A375 (cell line): ENCODE results near the gene OR2T8. TPM values are rescaled to one million over a fixed set of nuclear protein-coding genes. Genes with fewer than 3 reads are reported as not detected.

Experiments
- total RNA-seq: library from RNA; depleted of rRNA; stranded (reverse); fragments of >200 nt; shearing (Covaris generic); gene quantifications from 2 replicates; pipeline ENCODE4 v1.2.3, GENCODE V29; 2014; rRNA removed

Gene OR2T8
- 0.32 TPM in 1 of 2 replicates, not detected in the other for total RNA-seq

GRCh38 chr1:247919952-247920351, at the start of gene OR2T8:
Gene OR2T8, plus strand, starts transcription at chr1:247920252. Its CDS starts 766 bp downstream, at chr1:247921018.

DNA sequence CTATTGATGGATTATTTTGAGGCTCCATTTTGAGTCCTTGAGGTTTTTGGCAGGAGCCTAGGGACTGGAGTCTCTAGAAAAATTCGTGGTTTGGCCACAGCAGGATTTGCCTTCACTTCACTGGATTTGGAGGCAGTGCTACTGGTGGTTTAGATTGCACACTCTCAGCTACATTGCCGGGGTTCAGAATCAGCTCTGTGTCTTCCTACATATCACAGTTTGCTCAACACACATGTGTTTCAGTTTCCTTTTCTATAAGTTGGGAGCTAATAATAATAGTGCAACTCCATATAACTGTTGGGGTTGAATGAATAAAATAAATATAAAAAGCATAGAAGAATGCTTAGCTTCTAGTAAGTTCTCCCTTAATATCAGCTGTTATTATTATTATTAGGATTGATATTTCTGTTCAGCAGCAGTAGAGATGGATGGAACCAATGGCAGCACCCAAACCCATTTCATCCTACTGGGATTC, 24.9 kb upstream of the OR2T8 start, which contains the start of gene OR2W3:
Gene OR2W3, plus strand, starts transcription at position 425 of the 475 bp plus-strand sequence. Its CDS starts 0 bp downstream, at position 425.

DNA sequence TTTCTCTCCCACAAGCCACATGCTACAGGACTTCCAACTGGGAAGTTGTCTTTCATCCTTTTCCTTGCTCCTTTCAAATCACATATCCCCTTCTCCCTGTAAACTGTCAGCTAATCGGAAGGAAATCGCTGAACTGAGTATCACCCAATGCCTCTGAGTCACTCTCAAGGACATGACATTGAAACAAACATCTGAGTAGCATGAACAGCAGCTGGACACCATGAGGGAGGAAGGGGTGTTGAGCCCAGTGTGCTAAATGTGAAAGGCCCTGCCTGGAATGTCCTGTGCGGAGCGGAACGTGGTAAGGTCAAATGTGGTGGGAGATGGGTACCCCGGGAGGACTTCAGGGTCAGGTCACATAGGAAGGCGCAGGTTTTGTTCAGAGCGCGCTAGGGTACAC, 4.8 kb downstream of the OR2T8 start, which contains the start of gene OR2AJ1:
Gene OR2AJ1, plus strand, starts transcription at position 22 of the 400 bp plus-strand sequence. CDS start 8,880 bp downstream, outside the sequence.

DNA sequence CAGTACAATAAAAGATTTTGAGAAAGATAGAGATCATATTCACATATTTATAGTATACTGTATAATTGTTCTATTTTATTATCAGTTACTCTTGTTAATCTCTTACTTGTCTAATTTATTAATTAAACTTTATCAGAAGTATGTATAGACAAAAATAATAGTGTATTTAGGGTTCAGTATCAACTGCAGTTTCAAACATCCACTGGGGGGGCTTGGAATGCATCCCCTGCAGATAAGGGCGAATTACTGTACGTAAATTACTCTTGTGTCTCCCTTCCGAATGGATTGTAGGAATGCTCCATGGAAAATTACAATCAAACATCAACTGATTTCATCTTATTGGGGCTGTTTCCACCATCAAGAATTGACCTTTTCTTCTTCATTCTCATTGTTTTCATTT, 28.5 kb downstream of the OR2T8 start, which contains the start of gene OR2L8:
Gene OR2L8, plus strand, starts transcription at position 301 of the 400 bp plus-strand sequence. Its CDS starts 0 bp downstream, at position 301.

DNA sequence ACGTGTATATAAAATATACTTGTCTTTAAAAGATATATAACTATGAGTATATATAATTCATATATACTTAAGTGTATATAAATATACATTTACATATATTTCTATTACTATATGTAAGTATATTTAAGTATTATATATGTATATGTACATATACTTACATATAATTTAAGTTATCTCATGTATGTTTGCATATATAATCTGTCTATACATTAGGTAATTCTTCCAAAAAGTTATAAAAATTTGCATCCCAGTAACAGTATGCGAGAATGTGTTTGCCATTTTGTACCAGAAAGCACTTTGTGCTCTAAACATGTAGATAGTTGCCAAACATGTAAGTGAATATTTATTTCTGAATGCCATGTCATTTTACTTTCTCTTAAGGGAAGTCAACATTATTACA, 44.9 kb downstream of the OR2T8 start, which contains the start of gene OR2AK2:
Gene OR2AK2, plus strand, starts transcription at position 301 of the 400 bp plus-strand sequence. CDS start 144 bp downstream, outside the sequence.

Other genes with a start within 250 kb of the OR2T8 start
- gene OR13G1, start 240.5 kb upstream of the OR2T8 start, total RNA-seq = not detected in 2 replicates
- gene OR6F1, start 203.6 kb upstream of the OR2T8 start, total RNA-seq = not detected in 2 replicates
- gene OR14K1, start 181.6 kb upstream of the OR2T8 start, total RNA-seq = not detected in 2 replicates
- gene OR14A2, start 172.1 kb upstream of the OR2T8 start, total RNA-seq = not detected in 2 replicates
- not detected in 2 replicates for gene OR1C1, start 159.7 kb upstream of the OR2T8 start, total RNA-seq
- gene OR14A16, start 96.1 kb upstream of the OR2T8 start, total RNA-seq = not detected in 2 replicates
- not detected in 2 replicates for gene OR11L1, start 78.4 kb upstream of the OR2T8 start, total RNA-seq
- gene TRIM58, start 63.1 kb upstream of the OR2T8 start, total RNA-seq = 12.9 and 13.2 TPM in 2 replicates
- 0.45 and 2.8 TPM in 2 replicates for gene OR2W3, start 24.7 kb upstream of the OR2T8 start, total RNA-seq
- not detected in 2 replicates for gene OR2AJ1, start 4.6 kb downstream of the OR2T8 start, total RNA-seq
- gene OR2L8, start 28.6 kb downstream of the OR2T8 start, total RNA-seq = not detected in 2 replicates
- gene OR2AK2, start 45.0 kb downstream of the OR2T8 start, total RNA-seq = not detected in 2 replicates
- gene OR2L5, start 93.4 kb downstream of the OR2T8 start, total RNA-seq = 0.08 TPM in 1 of 2 replicates, not detected in the other
- 0.04 and 0.29 TPM in 2 replicates for gene OR2L2, start 109.8 kb downstream of the OR2T8 start, total RNA-seq
- gene OR2L3, start 126.6 kb downstream of the OR2T8 start, total RNA-seq = not detected in 2 replicates
- not detected in 2 replicates for gene OR2L13, start 174.9 kb downstream of the OR2T8 start, total RNA-seq
- gene OR2M5, start 224.9 kb downstream of the OR2T8 start, total RNA-seq = not detected in 2 replicates